ENCODE results near the gene HBE1.
"Not testable (repeated sequence)": the region's sequence is repeated elsewhere in the genome, so short reads cannot be mapped to it uniquely, and the experiment has no call there.

HBE1 gene

GRCh38 chr11:5284637-5285036 is 14.9 kb upstream of the HBE1 start:
- no peak for DNase-seq

- no peak for DNase-seq
Observed at GRCh38 chr11:5283882-5284281, 14.1 kb upstream of the HBE1 start.

DNA sequence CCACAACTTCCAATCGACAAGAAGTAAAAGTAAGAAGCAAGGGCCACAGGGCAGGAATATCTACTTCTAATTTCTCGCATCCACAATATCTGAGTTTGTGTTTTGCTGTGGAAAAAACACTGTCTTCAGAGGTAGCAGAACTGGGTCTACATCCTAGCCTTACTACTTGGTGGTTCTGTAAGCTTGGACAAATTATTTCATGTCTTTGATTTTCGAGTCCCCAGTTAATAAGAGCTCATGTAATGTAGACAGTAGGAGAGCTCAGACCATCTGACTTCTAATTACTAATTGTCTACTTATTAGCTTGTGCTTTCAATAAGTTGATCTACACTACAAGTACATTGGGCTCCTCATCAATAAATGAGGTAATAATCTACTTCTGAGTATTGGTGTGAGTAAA is 13.3 kb upstream of the HBE1 start:
- no peak for DNase-seq

- no peak for DNase-seq
Observed at GRCh38 chr11:5282628-5283027, 12.9 kb upstream of the HBE1 start.

DNA sequence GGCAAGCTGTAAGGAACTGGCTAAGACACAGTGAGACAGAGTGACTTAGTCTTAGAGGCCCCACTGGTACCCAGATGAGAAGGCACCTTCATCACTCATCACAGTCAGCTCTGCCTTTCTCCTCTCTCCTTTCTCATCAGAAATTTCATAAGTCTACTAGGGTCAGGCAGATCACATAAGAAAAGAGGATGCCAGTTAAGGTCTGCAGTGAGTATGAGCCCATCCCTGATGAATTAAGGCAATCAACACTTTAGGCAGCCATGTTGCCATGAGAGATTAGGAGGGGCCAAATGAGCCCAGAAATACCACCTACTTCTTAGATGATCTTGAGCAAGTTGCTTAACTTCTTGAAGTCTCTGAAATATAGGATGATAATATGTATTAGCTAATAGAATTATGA is 11.9 kb upstream of the HBE1 start:
- DNase-seq = no peak

- DNase-seq = peak; percentile 28
Observed at GRCh38 chr11:5280582-5281102, 10.9 kb upstream of the HBE1 start.

DNA sequence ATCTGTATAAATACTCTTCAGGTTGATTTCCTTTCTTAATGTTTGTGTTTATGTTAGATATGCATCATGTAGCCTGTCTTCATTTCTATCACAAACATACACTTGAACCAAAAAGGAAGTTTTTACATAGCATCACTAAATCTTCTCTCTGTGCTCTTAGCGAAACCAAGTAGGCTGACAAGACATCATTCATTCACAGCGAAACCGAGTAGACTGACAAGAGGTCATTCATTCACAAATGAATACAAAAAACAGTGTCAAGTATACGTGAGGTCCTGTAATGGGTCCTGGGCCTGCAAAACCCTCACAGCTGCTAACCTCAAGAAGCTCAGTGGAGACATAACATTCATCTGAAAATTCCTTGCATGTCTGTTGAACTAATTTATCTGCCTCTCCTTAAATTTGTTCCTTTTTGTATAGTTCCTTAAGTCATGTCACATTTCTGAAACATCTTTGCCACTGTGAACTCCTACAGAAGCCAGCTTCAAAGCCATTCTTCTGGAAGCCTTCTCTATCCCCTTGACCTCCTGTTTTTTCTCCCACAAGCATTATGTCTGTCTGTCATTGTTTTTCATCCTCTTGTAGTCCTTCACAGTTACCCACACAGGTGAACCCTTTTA is 9.8 kb upstream of the HBE1 start:
- no peak for DNase-seq

DNA sequence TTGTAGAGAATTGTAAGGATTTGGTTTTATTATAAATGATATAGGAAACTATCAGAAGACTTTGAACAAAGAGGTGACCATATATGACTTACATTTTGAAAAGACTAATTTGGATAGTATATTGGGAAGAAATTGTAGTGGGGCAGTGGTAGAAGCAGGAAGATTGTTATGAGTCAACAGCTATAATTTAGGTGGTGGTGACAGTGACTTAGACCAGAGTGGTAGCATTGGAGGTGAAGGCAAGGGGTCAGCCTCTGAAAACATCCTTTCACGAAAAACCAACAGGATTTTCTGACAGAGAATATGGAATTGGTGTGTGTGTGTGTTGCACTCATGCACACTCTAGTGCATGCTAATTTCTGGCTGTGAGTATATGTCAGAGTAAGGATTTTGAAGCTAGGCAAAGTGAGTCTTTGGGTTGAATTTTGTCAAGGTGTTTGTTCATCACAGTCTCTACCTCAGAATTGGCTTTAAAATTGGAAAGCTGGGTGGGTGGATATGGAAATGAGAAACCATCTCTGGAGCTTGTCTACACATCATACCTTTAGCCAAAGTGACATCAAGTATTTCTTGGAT is 8.2 kb upstream of the HBE1 start:
- no peak for DNase-seq

DNA sequence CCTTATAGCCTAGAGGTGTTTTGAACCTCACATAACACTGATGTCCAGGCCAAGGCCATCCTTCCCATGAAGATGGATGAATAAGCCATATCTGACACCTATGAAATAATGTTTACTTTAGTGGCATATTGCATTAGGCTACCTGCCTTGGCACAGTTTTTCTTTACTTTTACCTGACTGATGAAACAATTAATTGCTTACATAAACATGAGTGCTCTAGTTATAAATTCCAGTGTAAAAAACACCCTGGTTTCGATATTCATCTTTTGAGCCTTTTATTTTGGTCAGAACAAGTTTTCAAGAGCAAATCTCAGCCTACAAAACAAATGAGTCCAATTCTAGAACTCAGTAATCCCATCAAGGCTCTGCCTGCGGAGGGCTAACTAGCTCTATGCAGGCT is 7.0 kb upstream of the HBE1 start:
- no peak for DNase-seq

DNA sequence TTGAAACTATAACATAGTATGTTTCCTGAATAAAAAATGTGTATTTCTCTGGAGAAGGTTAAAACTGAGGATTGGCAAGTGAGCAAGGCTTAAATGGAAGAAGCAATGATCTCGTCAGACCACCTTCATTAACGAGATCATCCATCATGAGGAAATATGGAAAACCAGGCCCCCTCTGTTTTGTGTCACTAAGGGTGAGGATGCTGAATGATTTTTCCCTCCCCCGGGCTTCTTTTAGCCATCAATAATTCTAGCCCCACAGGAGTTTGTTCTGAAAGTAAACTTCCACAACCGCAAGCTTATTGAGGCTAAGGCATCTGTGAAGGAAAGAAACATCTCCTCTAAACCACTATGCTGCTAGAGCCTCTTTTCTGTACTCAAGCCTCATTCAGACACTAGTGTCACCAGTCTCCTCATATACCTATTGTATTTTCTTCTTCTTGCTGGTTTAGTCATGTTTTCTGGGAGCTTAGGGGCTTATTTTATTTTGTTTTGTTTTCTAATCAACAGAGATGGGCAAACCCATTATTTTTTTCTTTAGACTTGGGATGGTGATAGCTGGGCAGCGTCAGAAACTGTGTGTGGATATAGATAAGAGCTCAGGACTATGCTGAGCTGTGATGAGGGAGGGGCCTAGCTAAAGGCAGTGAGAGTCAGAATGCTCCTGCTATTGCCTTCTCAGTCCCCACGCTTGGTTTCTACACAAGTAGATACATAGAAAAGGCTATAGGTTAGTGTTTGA is 5.8 kb upstream of the HBE1 start:
- DNase-seq = no peak

GRCh38 chr11:5274395-5274794 is 4.7 kb upstream of the HBE1 start:
- DNase-seq = no peak

- no peak for DNase-seq
Observed at GRCh38 chr11:5272395-5273017, 2.8 kb upstream of the HBE1 start.

DNA sequence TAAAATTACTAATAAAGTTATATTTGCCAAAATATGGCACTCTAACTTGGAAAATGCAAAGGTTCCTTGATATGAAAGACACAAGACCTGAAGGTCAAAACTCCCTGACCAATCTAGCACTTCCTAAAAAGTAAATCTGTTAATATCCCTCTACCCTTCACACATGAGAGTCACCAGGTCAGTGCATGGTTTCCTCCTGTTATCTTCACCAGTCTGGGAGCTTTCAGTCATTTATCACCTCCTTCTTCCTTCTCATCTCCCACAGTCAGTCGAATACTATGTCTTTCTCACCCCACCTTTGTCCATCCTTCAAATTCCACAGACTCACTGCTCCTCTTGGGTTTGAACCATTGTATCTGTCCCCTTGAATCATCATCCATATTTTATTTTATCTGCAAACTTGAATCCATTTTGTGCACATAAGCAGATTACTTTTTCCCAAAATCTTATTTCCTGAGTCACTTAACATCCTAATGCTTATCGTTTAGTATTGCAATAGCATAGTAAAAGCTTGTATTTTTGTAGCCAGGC is 2.6 kb downstream of the HBE1 start:
- DNase-seq = no peak

DNA sequence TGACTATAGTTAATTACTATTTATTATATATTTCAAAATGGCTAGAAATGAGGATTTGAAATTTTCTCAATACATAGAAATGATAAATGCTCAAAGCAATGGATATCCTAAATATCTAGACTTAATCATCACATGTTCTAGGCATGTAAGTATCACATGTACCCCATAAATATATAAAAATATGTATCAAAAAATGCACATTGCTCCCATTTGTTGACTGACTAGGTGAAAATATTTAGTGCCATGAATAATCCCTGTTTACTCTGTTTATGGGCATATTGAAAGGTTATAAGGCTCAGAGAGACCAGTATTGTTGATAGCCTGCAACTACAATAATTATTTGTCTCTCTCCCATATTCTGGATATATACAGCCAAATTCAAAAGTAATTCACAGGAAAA is 3.1 kb downstream of the HBE1 start:
- no peak for DNase-seq

DNA sequence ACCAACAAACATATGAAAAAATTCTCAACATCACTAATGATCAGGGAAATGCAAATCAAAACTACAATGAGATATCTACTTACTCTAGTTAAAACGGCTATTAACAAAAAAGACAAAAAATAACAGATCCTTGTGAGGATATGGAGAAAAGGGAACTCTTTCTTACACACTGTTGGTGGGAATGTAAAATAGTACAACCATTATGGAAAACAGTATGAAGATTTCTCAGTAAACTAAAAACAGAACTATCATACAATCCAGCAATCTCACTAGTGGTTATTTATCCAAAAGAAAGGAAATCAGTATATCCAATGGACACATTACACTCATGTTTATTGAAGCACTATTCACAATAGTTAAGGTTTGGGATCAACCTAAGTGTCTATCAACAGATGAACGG is 3.9 kb downstream of the HBE1 start:
- DNase-seq = no peak

DNA sequence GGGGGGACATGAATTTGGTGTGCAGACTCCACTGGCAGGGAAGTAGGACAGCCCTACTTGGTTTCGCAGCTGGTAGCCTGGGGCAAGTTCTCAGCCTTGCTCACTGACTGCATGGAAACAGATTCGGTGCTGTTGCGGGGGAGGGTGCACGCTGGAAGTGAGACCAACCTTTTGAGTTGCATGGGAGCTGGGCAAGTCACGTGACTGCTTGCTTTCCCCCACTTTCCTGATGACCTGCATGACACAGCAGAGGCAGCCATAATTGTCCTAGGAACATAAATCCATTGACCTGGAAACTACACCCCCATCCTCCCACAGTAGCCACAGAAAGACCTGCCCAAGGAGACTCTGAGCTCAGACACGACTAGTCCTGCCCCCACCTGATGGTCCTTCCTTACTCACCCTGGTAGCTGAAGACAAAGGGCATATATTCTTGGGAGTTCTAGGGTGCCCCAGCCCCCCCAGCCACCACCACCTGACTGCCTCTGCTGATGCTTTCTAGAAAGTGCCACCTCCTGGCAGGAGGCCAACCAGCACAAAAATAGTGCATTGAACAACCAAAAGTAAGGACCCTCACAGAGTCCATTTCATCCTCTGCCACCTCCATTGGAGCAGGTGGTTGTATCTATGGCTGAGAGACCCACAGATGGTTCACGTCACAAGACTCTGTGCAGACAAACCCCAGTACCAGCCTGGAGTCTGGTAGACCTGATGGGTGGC is 11.0 kb downstream of the HBE1 start:
- DNase-seq = no peak

GRCh38 chr11:5257296-5257695 is 12.4 kb downstream of the HBE1 start:
- DNase-seq = no peak

DNA sequence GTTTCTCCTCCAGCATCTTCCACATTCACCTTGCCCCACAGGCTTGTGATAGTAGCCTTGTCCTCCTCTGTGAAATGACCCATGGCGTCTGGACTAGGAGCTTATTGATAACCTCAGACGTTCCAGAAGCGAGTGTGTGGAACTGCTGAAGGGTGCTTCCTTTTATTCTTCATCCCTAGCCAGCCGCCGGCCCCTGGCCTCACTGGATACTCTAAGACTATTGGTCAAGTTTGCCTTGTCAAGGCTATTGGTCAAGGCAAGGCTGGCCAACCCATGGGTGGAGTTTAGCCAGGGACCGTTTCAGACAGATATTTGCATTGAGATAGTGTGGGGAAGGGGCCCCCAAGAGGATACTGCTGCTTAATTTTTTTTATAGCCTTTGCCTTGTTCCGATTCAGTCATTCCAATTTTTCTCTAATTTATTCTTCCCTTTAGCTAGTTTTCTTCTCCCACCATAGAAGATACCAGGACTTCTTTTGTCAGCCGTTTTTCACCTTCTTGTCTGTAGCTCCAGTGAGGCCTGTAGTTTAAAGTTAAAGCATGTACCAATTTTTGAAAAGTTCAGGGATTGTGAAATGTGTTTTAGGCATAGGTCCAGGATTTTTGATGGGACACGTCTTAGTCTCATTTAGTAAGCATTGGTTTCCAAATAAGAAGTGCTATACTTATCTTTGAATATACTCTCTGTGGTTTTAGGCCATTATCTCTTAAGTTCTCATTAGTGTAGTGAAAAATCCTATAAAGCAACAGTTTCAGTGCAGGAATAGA is 14.9 kb downstream of the HBE1 start, which contains the start of gene HBG2:
TSS of gene HBG2 (minus strand) at position 136 of the 768 bp plus-strand sequence. CDS start at position 83, 53 bp downstream.
- not testable (repeated sequence) for DNase-seq

DNA sequence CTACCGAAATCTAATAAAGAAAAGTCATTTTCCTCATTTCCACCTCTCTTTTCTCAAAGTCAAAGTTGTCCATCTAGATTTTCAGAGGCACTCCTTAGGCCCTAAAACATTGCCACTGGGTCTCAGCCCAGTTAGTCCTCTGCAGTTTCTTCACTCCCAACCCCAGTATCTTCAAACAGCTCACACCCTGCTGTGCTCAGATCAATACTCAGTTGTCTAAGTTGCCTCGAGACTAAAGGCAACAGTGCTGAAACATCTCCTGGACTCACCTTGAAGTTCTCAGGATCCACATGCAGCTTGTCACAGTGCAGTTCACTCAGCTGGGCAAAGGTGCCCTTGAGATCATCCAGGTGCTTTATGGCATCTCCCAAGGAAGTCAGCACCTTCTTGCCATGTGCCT is 15.7 kb downstream of the HBE1 start:
- not testable (repeated sequence) for DNase-seq

DNA sequence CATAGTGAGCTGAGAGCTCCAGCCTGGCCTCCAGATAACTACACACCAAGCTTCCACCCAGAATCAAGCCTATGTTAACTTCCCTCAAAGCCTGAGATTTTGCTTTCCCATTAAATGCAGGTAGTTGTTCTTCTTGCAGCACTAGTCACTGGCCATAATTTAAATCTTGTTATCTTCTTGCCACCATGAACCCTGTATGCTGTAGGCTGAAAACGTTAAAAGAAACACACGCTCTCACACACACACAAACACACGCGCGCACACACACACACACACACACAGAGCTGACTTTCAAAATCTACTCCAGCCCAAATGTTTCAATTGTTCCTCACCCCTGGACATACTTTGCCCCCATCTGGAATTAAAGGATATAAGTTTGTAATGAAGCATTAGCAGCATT is 16.3 kb downstream of the HBE1 start:
- DNase-seq = not testable (repeated sequence)

GRCh38 chr11:5252919-5253265 is 16.9 kb downstream of the HBE1 start:
- no peak for DNase-seq

All from right hindlimb (tissue), 1 donor.